ENCODE measurements around the gene BAIAP3.

- TF ChIP-seq CBX3 (IDR thresholded peaks at IDR 0.05; ENCODE audit: low read depth) (no peak), CTCF (IDR thresholded peaks at IDR 0.05 in 2 of 3, conservative IDR thresholded peaks at IDR 0.05 in 1 of 3; ENCODE audit: borderline replicate concordance in 1 of 3, insufficient read depth in 1 of 3, low read depth in 2 of 3, low read length in 2 of 3) (no peak), TCF7L2 (IDR thresholded peaks at IDR 0.05; ENCODE audit: borderline replicate concordance, extremely low read depth, insufficient read depth, insufficient read length) (no peak), POLR2A (IDR thresholded peaks at IDR 0.05; ENCODE audit: borderline replicate concordance, extremely low read depth, insufficient read depth, insufficient read length) (no peak), RAD21 (IDR thresholded peaks at IDR 0.05; ENCODE audit: low read depth) (no peak), FOSL1 (IDR thresholded peaks at IDR 0.05; ENCODE audit: low read depth) (no peak), EZH2 (IDR thresholded peaks at IDR 0.05) (no peak), SIN3A (IDR thresholded peaks at IDR 0.05; ENCODE audit: low read depth) (no peak), JUND (IDR thresholded peaks at IDR 0.05) (no peak)
- TF ChIP-seq, protein P1, sequence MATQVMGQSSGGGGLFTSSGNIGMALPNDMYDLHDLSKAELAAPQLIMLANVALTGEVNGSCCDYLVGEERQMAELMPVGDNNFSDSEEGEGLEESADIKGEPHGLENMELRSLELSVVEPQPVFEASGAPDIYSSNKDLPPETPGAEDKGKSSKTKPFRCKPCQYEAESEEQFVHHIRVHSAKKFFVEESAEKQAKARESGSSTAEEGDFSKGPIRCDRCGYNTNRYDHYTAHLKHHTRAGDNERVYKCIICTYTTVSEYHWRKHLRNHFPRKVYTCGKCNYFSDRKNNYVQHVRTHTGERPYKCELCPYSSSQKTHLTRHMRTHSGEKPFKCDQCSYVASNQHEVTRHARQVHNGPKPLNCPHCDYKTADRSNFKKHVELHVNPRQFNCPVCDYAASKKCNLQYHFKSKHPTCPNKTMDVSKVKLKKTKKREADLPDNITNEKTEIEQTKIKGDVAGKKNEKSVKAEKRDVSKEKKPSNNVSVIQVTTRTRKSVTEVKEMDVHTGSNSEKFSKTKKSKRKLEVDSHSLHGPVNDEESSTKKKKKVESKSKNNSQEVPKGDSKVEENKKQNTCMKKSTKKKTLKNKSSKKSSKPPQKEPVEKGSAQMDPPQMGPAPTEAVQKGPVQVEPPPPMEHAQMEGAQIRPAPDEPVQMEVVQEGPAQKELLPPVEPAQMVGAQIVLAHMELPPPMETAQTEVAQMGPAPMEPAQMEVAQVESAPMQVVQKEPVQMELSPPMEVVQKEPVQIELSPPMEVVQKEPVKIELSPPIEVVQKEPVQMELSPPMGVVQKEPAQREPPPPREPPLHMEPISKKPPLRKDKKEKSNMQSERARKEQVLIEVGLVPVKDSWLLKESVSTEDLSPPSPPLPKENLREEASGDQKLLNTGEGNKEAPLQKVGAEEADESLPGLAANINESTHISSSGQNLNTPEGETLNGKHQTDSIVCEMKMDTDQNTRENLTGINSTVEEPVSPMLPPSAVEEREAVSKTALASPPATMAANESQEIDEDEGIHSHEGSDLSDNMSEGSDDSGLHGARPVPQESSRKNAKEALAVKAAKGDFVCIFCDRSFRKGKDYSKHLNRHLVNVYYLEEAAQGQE (IDR thresholded peaks at IDR 0.05; ENCODE audit: low read depth): no peak
- TF ChIP-seq, protein P2, sequence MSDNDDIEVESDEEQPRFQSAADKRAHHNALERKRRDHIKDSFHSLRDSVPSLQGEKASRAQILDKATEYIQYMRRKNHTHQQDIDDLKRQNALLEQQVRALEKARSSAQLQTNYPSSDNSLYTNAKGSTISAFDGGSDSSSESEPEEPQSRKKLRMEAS (IDR thresholded peaks at IDR 0.05): no peak
- TF ChIP-seq, protein P3, sequence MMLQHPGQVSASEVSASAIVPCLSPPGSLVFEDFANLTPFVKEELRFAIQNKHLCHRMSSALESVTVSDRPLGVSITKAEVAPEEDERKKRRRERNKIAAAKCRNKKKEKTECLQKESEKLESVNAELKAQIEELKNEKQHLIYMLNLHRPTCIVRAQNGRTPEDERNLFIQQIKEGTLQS (IDR thresholded peaks at IDR 0.05): no peak
Measured at GRCh38 chr16:1334739-1335138, 1.3 kb downstream of the BAIAP3 start.
